GF-D8 (cell line): ENCODE results near the gene DNAAF5.

Source experiments
- DNase-seq: peaks from one replicate; lab custom pipeline; 2025; lab: John Stamatoyannopoulos, UW

The DNAAF5 gene

DNA sequence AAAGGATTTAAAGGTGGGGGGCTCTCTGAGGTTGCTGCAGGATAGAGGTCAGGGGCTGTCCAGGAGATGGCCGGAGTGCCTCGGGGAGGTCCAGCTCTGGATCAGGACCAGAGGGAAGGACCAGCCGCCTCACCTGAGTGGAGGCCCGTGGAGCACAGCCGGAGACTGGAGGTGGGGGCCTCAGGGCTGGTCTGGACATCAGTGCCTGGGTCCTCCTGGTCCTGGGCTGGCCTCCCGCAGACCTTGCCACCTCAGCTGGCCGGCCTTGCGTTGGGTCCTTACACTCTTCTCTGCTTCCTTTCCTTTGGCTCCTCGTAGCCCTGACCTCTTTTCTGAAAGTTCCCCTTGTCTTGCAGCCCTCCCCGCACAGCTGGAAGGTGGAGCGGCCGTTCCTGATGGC is 107.8 kb downstream of the DNAAF5 start:
- no peak for DNase-seq

DNA sequence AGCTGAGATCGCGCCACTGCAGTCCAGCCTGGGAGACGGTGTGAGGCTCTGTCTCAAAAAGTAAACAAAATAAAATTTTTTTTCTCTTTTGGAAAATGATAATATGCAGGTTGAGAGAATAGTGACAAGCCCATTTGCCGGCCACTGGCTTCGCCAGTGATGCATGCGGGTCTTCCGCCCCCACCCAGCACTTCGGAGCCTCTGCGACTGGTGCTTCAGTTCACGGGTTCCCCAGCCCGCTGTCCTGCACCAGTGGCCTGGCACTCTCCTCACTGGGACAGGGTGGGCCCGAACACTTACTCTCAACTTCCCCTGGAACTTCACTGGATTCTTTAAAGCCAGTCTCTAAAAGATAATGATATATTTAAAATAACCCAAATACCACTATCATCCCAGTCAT is 108.5 kb downstream of the DNAAF5 start:
- no peak for DNase-seq

- no peak for DNase-seq
Observed at GRCh38 chr7:835485-836401, 109.2 kb downstream of the DNAAF5 start.
